ENCODE data around the gene BLM.
A peak's percentile ranks its signal among the peaks of the same experiment; 100 is the strongest.
"Not testable (repeated sequence)": the region's sequence is repeated elsewhere in the genome, so short reads cannot be mapped to it uniquely, and the experiment has no call there.

BLM gene

GRCh38 chr15:90716976-90717821, at the start of gene BLM:
Gene BLM, plus strand, starts transcription at chr15:90717346. Its CDS starts 30,047 bp downstream, at chr15:90747393.
- peak; percentile 97 for DNase-seq

GRCh38 chr15:90667755-90668345, 49.3 kb upstream of the BLM start:
- DNase-seq, result not testable (repeated sequence)

GRCh38 chr15:90670631-90671030, 46.5 kb upstream of the BLM start:
- DNase-seq, result not testable (repeated sequence)

GRCh38 chr15:90671216-90671615, 45.9 kb upstream of the BLM start:
- DNase-seq, result no peak

GRCh38 chr15:90673357-90673756, 43.8 kb upstream of the BLM start:
- DNase-seq, result not testable (repeated sequence)

- no peak for DNase-seq
Measured at GRCh38 chr15:90674476-90674875, 42.7 kb upstream of the BLM start.

- no peak for DNase-seq
Measured at GRCh38 chr15:90675464-90675863, 41.7 kb upstream of the BLM start.

GRCh38 chr15:90677807-90678790, 39.0 kb upstream of the BLM start:
- peak; percentile 46 for DNase-seq

- DNase-seq, result no peak
Measured at GRCh38 chr15:90679959-90680358, 37.2 kb upstream of the BLM start.

GRCh38 chr15:90680371-90680935, 36.7 kb upstream of the BLM start:
- DNase-seq, result no peak

- no peak for DNase-seq
Measured at GRCh38 chr15:90681056-90681455, 36.1 kb upstream of the BLM start.

- DNase-seq, result no peak
Measured at GRCh38 chr15:90681480-90681879, 35.7 kb upstream of the BLM start.

- DNase-seq, result no peak
Measured at GRCh38 chr15:90683371-90683770, 33.8 kb upstream of the BLM start.

GRCh38 chr15:90683876-90684275, 33.3 kb upstream of the BLM start:
- DNase-seq, result no peak

GRCh38 chr15:90684281-90684680, 32.9 kb upstream of the BLM start:
- DNase-seq, result no peak

- no peak for DNase-seq
Measured at GRCh38 chr15:90685591-90686434, 31.3 kb upstream of the BLM start.

- peak; percentile 51 for DNase-seq
Measured at GRCh38 chr15:90686435-90687218, 30.5 kb upstream of the BLM start.

- DNase-seq, result not testable (repeated sequence)
Measured at GRCh38 chr15:90689326-90689961, 27.7 kb upstream of the BLM start.

GRCh38 chr15:90690585-90690984, 26.6 kb upstream of the BLM start:
- DNase-seq, result no peak

- no peak for DNase-seq
Measured at GRCh38 chr15:90691369-90691768, 25.8 kb upstream of the BLM start.
